ENCODE results near the gene CAMK2D.

Gene CAMK2D

GRCh38 chr4:113499696-113500095 lies 261.8 kb downstream of the CAMK2D start:
- H3K4me3 ChIP-seq (ENCODE audit: low read depth, low read length), result no peak overlapping the region
- in situ Hi-C loops (cut with HindIII; ENCODE audit: low sequenced_read_pairs), result no loop called here
- DNase-seq (ENCODE audit: low read depth), result peak; percentile 62
- no peak for TF ChIP-seq CTCF (IDR thresholded peaks at IDR 0.05; ENCODE audit: low read depth, low read length, missing control alignments)

- in situ Hi-C loops (cut with HindIII; ENCODE audit: low sequenced_read_pairs), result no loop called here
- TF ChIP-seq CTCF (IDR thresholded peaks at IDR 0.05; ENCODE audit: low read depth, low read length, missing control alignments), result no peak
- DNase-seq (ENCODE audit: low read depth), result no peak
- H3K4me3 ChIP-seq (ENCODE audit: low read depth, low read length), result no peak overlapping the region
Measured at GRCh38 chr4:113499166-113499565, 262.4 kb downstream of the CAMK2D start.

- TF ChIP-seq CTCF (IDR thresholded peaks at IDR 0.05; ENCODE audit: low read depth, low read length, missing control alignments), result no peak
- in situ Hi-C loops (cut with HindIII; ENCODE audit: low sequenced_read_pairs), result no loop called here
- no peak for DNase-seq (ENCODE audit: low read depth)
Measured at GRCh38 chr4:113497154-113497884, 264.2 kb downstream of the CAMK2D start.

GRCh38 chr4:113496698-113497097 lies 264.8 kb downstream of the CAMK2D start:
- in situ Hi-C loops (cut with HindIII; ENCODE audit: low sequenced_read_pairs), result no loop called here
- no peak overlapping the region for H3K4me3 ChIP-seq (ENCODE audit: low read depth, low read length)
- no peak for DNase-seq (ENCODE audit: low read depth)
- no peak for TF ChIP-seq CTCF (IDR thresholded peaks at IDR 0.05; ENCODE audit: low read depth, low read length, missing control alignments)

More at GRCh38 chr4:113497154-113497884, 264.2 kb downstream of the CAMK2D start:
- no peak overlapping the region for H3K4me3 ChIP-seq (ENCODE audit: low read depth, low read length)

- in situ Hi-C loops (cut with HindIII; ENCODE audit: low sequenced_read_pairs), result no loop called here
- H3K4me3 ChIP-seq (ENCODE audit: low read depth, low read length), result no peak overlapping the region
- no peak for TF ChIP-seq CTCF (IDR thresholded peaks at IDR 0.05; ENCODE audit: low read depth, low read length, missing control alignments)
- no peak for DNase-seq (ENCODE audit: low read depth)
Measured at GRCh38 chr4:113495790-113496189, 265.7 kb downstream of the CAMK2D start.

GRCh38 chr4:113483131-113483530 lies 278.4 kb downstream of the CAMK2D start:
- no peak overlapping the region for H3K4me3 ChIP-seq (ENCODE audit: low read depth, low read length)
- in situ Hi-C loops (cut with HindIII; ENCODE audit: low sequenced_read_pairs), result no loop called here
- no peak for TF ChIP-seq CTCF (IDR thresholded peaks at IDR 0.05; ENCODE audit: low read depth, low read length, missing control alignments)
- no peak for DNase-seq (ENCODE audit: low read depth)
